ENCODE results near the gene ERO1B.

The ERO1B gene

DNA sequence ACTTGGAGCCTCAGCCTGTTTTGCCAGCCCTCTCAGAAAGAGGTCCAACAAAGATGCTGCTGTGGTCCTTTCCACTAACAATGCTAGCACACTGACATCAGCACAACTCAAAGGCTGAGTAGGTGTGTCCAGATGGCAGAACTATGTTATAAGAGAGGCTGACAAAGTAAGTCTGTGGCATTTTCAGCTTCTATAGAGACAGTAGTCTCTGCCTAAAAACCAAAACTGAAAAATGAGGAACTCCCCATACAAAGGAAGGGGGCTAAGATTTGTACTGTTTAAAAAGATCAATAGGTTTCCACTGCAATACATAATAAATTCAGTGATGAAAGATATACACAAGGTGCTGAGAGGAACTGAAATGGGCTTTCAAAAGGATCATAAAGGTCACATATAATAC lies 12.3 kb downstream of the ERO1B start:
- H3K27ac ChIP-seq: no peak overlapping the region
- TF ChIP-seq CTCF (conservative IDR thresholded peaks at IDR 0.05): no peak

DNA sequence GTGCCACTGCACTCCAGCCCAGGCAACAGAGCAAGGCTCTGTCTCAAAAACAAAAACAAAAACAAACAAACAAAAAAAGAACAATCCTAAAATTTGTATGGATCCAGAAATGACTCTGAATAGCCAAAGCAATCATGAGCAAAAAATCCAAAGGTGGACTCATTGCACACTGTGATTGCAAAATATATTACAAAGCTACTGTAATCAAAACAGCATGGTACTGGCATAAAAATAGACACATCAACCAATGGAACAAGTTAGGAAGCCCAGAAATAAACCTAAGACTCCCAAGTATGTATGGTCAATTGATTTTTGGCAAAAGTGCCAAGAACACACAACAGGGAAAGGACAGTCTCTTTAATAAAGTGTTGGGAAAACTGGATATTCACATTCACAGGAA lies 19.9 kb downstream of the ERO1B start:
- H3K27ac ChIP-seq: no peak overlapping the region
- TF ChIP-seq CTCF (conservative IDR thresholded peaks at IDR 0.05): no peak

GRCh38 chr1:236261033-236261432 lies 20.7 kb downstream of the ERO1B start:
- H3K27ac ChIP-seq: no peak overlapping the region
- no peak for TF ChIP-seq CTCF (conservative IDR thresholded peaks at IDR 0.05)

DNA sequence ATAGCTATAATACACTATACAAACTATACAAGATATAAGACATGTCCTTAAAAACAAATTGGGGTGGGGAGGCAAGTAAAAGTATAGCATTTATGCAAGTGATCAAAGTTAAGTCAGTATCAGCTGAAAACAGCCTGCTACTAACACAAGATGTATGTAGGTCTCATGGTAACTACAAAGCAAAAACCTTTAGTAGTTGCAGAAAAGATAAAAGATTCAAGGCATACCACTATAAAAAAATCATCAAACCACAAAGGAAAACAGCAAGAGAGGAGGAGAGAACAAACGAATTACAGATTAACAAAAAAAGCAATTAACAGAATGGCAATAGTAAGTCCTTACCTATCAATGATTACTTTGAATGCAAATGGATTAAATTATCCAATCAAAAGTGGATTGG lies 22.7 kb downstream of the ERO1B start:
- H3K27ac ChIP-seq: no peak overlapping the region
- no peak for TF ChIP-seq CTCF (conservative IDR thresholded peaks at IDR 0.05)

DNA sequence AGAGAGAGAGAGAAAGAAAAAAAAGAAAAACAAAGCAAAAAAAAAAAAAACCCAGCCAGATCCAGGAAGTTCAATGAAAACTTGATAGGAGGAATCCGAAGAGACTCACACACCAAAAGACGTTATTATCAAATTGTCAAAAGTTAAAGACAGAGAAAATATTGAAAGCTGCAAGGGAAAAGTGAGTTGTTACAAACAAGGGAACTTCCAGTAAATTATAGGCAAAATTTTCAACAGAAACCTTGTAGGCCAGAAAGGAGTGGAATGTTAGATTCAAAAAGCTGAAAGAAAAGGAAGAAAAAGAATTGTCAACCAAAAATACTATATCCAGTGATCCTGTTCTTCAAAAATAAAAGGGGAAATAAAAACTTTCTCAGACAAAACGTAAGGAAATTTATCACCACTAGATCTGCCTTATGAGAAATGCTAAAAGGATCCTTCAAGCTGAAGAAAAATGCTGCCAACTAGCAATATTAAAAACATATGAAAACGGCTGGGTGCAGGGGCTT lies 23.6 kb downstream of the ERO1B start:
- no peak overlapping the region for H3K27ac ChIP-seq
- no peak for TF ChIP-seq CTCF (conservative IDR thresholded peaks at IDR 0.05)

DNA sequence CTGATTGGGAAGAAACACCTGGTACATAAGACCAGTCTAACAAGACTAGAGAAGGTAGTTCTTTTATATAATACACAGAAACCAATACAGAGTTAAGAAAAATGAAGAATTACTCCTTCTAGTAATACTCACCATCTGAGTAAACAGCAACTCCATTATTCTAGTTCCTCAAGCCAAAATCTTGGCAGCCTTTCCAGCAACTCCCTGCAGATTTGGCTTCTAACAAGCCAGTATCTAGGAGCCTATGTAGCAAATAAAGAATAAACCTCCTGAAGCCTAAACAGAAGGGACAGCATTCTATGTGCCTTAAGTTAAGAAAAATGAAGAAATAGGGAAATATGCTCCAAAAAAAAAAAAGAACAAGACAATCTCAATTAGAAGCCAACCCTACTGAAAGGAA lies 24.5 kb downstream of the ERO1B start:
- no peak overlapping the region for H3K27ac ChIP-seq
- TF ChIP-seq CTCF (conservative IDR thresholded peaks at IDR 0.05): no peak

DNA sequence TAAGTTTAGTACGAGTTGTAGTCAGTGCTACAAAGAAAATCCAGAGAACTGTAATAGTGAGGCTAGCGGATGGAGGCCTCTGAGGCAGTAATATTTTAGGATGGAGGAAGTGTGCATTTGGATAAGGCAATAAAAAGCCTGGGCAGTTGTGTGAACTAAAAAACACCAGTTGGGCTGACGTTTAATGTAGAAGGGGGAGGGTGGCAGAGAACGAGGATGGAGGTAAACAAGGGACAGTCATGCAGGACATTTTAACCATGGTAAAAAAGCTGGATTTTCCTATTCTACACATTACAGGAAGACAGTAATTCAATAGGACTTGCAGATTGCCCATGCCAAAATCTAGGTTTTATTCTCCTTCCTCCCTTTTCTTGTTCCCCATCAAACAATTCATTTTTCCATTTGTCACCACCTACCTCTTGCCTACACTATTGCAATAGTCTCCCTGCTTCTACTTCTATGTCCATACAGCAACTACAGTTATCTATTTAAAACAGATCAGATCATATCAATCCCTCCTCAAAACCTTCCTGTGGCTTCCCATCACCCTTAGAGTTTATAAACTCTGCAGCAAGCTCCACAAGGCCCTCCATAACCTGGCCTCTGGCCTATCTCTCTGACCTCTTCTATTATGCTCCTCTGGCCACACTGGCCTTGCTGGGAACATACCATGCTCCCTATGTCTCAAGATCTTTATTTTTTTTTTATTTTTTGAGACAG lies 27.7 kb downstream of the ERO1B start:
- H3K27ac ChIP-seq: no peak overlapping the region

More for the DNA sequence above, 27.7 kb downstream of the ERO1B start:
- TF ChIP-seq CTCF (conservative IDR thresholded peaks at IDR 0.05): no peak
